ENCODE results near the gene RBMXL2. TPM values are rescaled to one million over a fixed set of nuclear protein-coding genes. Genes with fewer than 3 reads are reported as not detected.

RBMXL2 gene
- polyA plus RNA-seq (2013, experiment 1 of 2), result 0.04 TPM
- polyA plus RNA-seq (2013, experiment 2 of 2), result 0.06 TPM

- peaks cover 0 to 3% of the 10 kb centered on the region in 2 donors for H3K9me3 ChIP-seq (replicated peaks in 1 of 2; ENCODE audit: control insufficient read depth in 2 of 2, insufficient read depth in 1 of 2, low read depth in 1 of 2, low read length in 2 of 2)
- no peak within 1 kb of the TSS for H4K91ac ChIP-seq (ENCODE audit: low read depth, low read length, poor library complexity)
- no peak within 1 kb of the TSS for H2BK120ac ChIP-seq (ENCODE audit: low read depth, low read length)
- no peak within 1 kb of the TSS for H3K4me2 ChIP-seq (ENCODE audit: insufficient read depth, low read length, poor library complexity, severe bottlenecking)
- no peak within 1 kb of the TSS for H3K18ac ChIP-seq (ENCODE audit: low read length)
- H3K4ac ChIP-seq (ENCODE audit: low read length), result no peak within 1 kb of the TSS
- no peak for DNase-seq (ENCODE audit: low spot score)
- peak within 1 kb of the TSS; percentile 66 for H2BK5ac ChIP-seq (ENCODE audit: low read length)
- H3K9ac ChIP-seq (ENCODE audit: low read depth, low read length, poor library complexity), result no peak within 1 kb of the TSS
- no peak within 1 kb of the TSS for H3K14ac ChIP-seq (ENCODE audit: low read length)
- no CpG with 5 or more reads among the region's 45 CpGs for WGBS, 2 donors (ENCODE audit: extremely low coverage in 2 of 2, insufficient read length in 2 of 2, insufficient replicate concordance in 1 of 2)
- H3K27me3 ChIP-seq (ENCODE audit: control insufficient read depth in 3 of 3, insufficient read depth in 3 of 3, low read depth in 1 of 3, low read length in 3 of 3), result no peaks in the 10 kb centered on the region
- no peak within 1 kb of the TSS for H2AFZ ChIP-seq (ENCODE audit: low read length)
- H3K79me1 ChIP-seq (ENCODE audit: low read depth, low read length), result peaks cover 4% of the 10 kb centered on the region
- H3K27ac ChIP-seq (replicated peaks; ENCODE audit: low read length), result no peak within 1 kb of the TSS
- H2BK15ac ChIP-seq (ENCODE audit: low read length), result no peak within 1 kb of the TSS
- no peak within 1 kb of the TSS for H2AK5ac ChIP-seq (ENCODE audit: low read depth, low read length)
- no peak within 1 kb of the TSS for H2BK12ac ChIP-seq (ENCODE audit: low read length)
- H4K8ac ChIP-seq (ENCODE audit: low read depth, low read length), result no peak within 1 kb of the TSS
- peak within 1 kb of the TSS; percentile 43 for H3K23ac ChIP-seq (ENCODE audit: low read depth, low read length, poor library complexity)
- H3K36me3 ChIP-seq (replicated peaks in 1 of 2; ENCODE audit: control insufficient read depth in 2 of 2, insufficient read depth in 2 of 2, low read length in 2 of 2), result no peaks in the 10 kb centered on the region
- H3K4me1 ChIP-seq (ENCODE audit: control insufficient read depth in 2 of 2, insufficient read depth in 1 of 2, low read depth in 1 of 2, low read length in 2 of 2), result no peaks in the 10 kb centered on the region
- H3K4me3 ChIP-seq (ENCODE audit: low read length in 2 of 2), result no peak within 1 kb of the TSS
Observed at GRCh38 chr11:7088921-7089320, at the start of gene RBMXL2. Gene RBMXL2, plus strand, starts transcription at chr11:7088998. Its CDS starts 123 bp downstream, at chr11:7089121.

GRCh38 chr11:7046474-7047175 lies 42.2 kb upstream of the RBMXL2 start:
- Histone ChIP-seq H3K9me3 (replicated peaks in 1 of 2; ENCODE audit: control insufficient read depth in 2 of 2, insufficient read depth in 1 of 2, low read depth in 1 of 2, low read length in 2 of 2) (no peaks in the 10 kb centered on the region), H3K23ac (ENCODE audit: low read depth, low read length, poor library complexity) (no peak overlapping the region), H3K27me3 (ENCODE audit: control insufficient read depth in 3 of 3, insufficient read depth in 3 of 3, low read depth in 1 of 3, low read length in 3 of 3) (no peaks in the 10 kb centered on the region), H4K8ac (ENCODE audit: low read depth, low read length) (no peak overlapping the region), H3K27ac (replicated peaks; ENCODE audit: low read length) (no peak overlapping the region), H3K4ac (ENCODE audit: low read length) (no peak overlapping the region), H3K18ac (ENCODE audit: low read length) (no peak overlapping the region), H4K91ac (ENCODE audit: low read depth, low read length, poor library complexity) (no peak overlapping the region), H3K14ac (ENCODE audit: low read length) (no peak overlapping the region), H3K79me1 (ENCODE audit: low read depth, low read length) (no peaks in the 10 kb centered on the region), H2BK5ac (ENCODE audit: low read length) (no peak overlapping the region), H2BK12ac (ENCODE audit: low read length) (no peak overlapping the region), H3K4me3 (ENCODE audit: low read length in 2 of 2) (no peak overlapping the region), H2AK5ac (ENCODE audit: low read depth, low read length) (no peak overlapping the region), H3K9ac (ENCODE audit: low read depth, low read length, poor library complexity) (no peak overlapping the region), H3K4me2 (ENCODE audit: insufficient read depth, low read length, poor library complexity, severe bottlenecking) (no peak overlapping the region), H2AFZ (ENCODE audit: low read length) (no peak overlapping the region), H2BK120ac (ENCODE audit: low read depth, low read length) (no peak overlapping the region), H3K36me3 (replicated peaks in 1 of 2; ENCODE audit: control insufficient read depth in 2 of 2, insufficient read depth in 2 of 2, low read length in 2 of 2) (no peaks in the 10 kb centered on the region), H3K4me1 (ENCODE audit: control insufficient read depth in 2 of 2, insufficient read depth in 1 of 2, low read depth in 1 of 2, low read length in 2 of 2) (no peaks in the 10 kb centered on the region), H2BK15ac (ENCODE audit: low read length) (no peak overlapping the region)
- no peak for DNase-seq (ENCODE audit: low spot score)
- no CpG with 5 or more reads among the region's 3 CpGs for WGBS, 2 donors (ENCODE audit: extremely low coverage in 2 of 2, insufficient read length in 2 of 2, insufficient replicate concordance in 1 of 2)

- Histone ChIP-seq H3K4me3 (ENCODE audit: low read length in 2 of 2) (no peak overlapping the region), H3K4me2 (ENCODE audit: insufficient read depth, low read length, poor library complexity, severe bottlenecking) (no peak overlapping the region), H2AFZ (ENCODE audit: low read length) (no peak overlapping the region), H3K9ac (ENCODE audit: low read depth, low read length, poor library complexity) (no peak overlapping the region), H3K27ac (replicated peaks; ENCODE audit: low read length) (no peak overlapping the region), H2AK5ac (ENCODE audit: low read depth, low read length) (no peak overlapping the region), H3K4me1 (ENCODE audit: control insufficient read depth in 2 of 2, insufficient read depth in 1 of 2, low read depth in 1 of 2, low read length in 2 of 2) (no peaks in the 10 kb centered on the region), H4K91ac (ENCODE audit: low read depth, low read length, poor library complexity) (no peak overlapping the region), H2BK15ac (ENCODE audit: low read length) (no peak overlapping the region), H3K79me1 (ENCODE audit: low read depth, low read length) (no peaks in the 10 kb centered on the region), H3K18ac (ENCODE audit: low read length) (no peak overlapping the region), H2BK5ac (ENCODE audit: low read length) (no peak overlapping the region), H3K4ac (ENCODE audit: low read length) (no peak overlapping the region), H2BK12ac (ENCODE audit: low read length) (no peak overlapping the region), H4K8ac (ENCODE audit: low read depth, low read length) (no peak overlapping the region), H3K23ac (ENCODE audit: low read depth, low read length, poor library complexity) (no peak overlapping the region), H3K27me3 (ENCODE audit: control insufficient read depth in 3 of 3, insufficient read depth in 3 of 3, low read depth in 1 of 3, low read length in 3 of 3) (no peaks in the 10 kb centered on the region), H3K36me3 (replicated peaks in 1 of 2; ENCODE audit: control insufficient read depth in 2 of 2, insufficient read depth in 2 of 2, low read length in 2 of 2) (no peaks in the 10 kb centered on the region), H3K9me3 (replicated peaks in 1 of 2; ENCODE audit: control insufficient read depth in 2 of 2, insufficient read depth in 1 of 2, low read depth in 1 of 2, low read length in 2 of 2) (no peaks in the 10 kb centered on the region), H3K14ac (ENCODE audit: low read length) (no peak overlapping the region), H2BK120ac (ENCODE audit: low read depth, low read length) (no peak overlapping the region)
- no CpG with 5 or more reads among the region's 1 CpG for WGBS, 2 donors (ENCODE audit: extremely low coverage in 2 of 2, insufficient read length in 2 of 2, insufficient replicate concordance in 1 of 2)
- DNase-seq (ENCODE audit: low spot score), result no peak
Observed at GRCh38 chr11:7050191-7050590, 38.6 kb upstream of the RBMXL2 start.

GRCh38 chr11:7056828-7057513 lies 31.8 kb upstream of the RBMXL2 start:
- Histone ChIP-seq H2BK15ac (ENCODE audit: low read length) (no peak overlapping the region), H4K8ac (ENCODE audit: low read depth, low read length) (no peak overlapping the region), H3K27me3 (ENCODE audit: control insufficient read depth in 3 of 3, insufficient read depth in 3 of 3, low read depth in 1 of 3, low read length in 3 of 3) (no peaks in the 10 kb centered on the region), H3K4me3 (ENCODE audit: low read length in 2 of 2) (no peak overlapping the region), H3K9me3 (replicated peaks in 1 of 2; ENCODE audit: control insufficient read depth in 2 of 2, insufficient read depth in 1 of 2, low read depth in 1 of 2, low read length in 2 of 2) (no peaks in the 10 kb centered on the region), H2BK12ac (ENCODE audit: low read length) (no peak overlapping the region), H3K4ac (ENCODE audit: low read length) (no peak overlapping the region), H3K4me2 (ENCODE audit: insufficient read depth, low read length, poor library complexity, severe bottlenecking) (no peak overlapping the region), H2AK5ac (ENCODE audit: low read depth, low read length) (no peak overlapping the region), H2BK120ac (ENCODE audit: low read depth, low read length) (no peak overlapping the region), H3K18ac (ENCODE audit: low read length) (no peak overlapping the region), H3K79me1 (ENCODE audit: low read depth, low read length) (no peaks in the 10 kb centered on the region), H3K36me3 (replicated peaks in 1 of 2; ENCODE audit: control insufficient read depth in 2 of 2, insufficient read depth in 2 of 2, low read length in 2 of 2) (no peaks in the 10 kb centered on the region), H3K27ac (replicated peaks; ENCODE audit: low read length) (no peak overlapping the region), H4K91ac (ENCODE audit: low read depth, low read length, poor library complexity) (no peak overlapping the region), H3K4me1 (ENCODE audit: control insufficient read depth in 2 of 2, insufficient read depth in 1 of 2, low read depth in 1 of 2, low read length in 2 of 2) (no peaks in the 10 kb centered on the region), H3K14ac (ENCODE audit: low read length) (no peak overlapping the region), H2AFZ (ENCODE audit: low read length) (peak overlapping the region; percentile 75), H2BK5ac (ENCODE audit: low read length) (no peak overlapping the region), H3K23ac (ENCODE audit: low read depth, low read length, poor library complexity) (no peak overlapping the region), H3K9ac (ENCODE audit: low read depth, low read length, poor library complexity) (no peak overlapping the region)
- no CpG with 5 or more reads among the region's 6 CpGs for WGBS, 2 donors (ENCODE audit: extremely low coverage in 2 of 2, insufficient read length in 2 of 2, insufficient replicate concordance in 1 of 2)
- no peak for DNase-seq (ENCODE audit: low spot score)

Data from neuronal stem cell (in vitro differentiated cells).